ENCODE results near the gene LAMA4. TPM values are rescaled to one million over a fixed set of nuclear protein-coding genes. Genes with fewer than 3 reads are reported as not detected.

The LAMA4 gene
- total and polyA plus RNA-seq, 5 donors from 2014 or later, result not detected

- Mint-ChIP-seq H3K9me3 (peaks cover 0 to 2% (median 0%) of the 10 kb centered on the region in 7 donors), H3K27me3 (peaks cover 25% of the 10 kb centered on the region)
- no peaks in the 10 kb centered on the region for H3K9me3 ChIP-seq (ENCODE audit: control insufficient read depth in 2 of 2, low read length in 2 of 2)
Measured at GRCh38 chr6:112178846-112179245, 75.5 kb downstream of the LAMA4 start.

GRCh38 chr6:112177092-112177491 lies 77.3 kb downstream of the LAMA4 start:
- ATAC-seq (ENCODE audit: low read depth in 2 of 2) (no peak), DNase-seq (no peak)
- peaks cover 22% of the 10 kb centered on the region for H3K27me3 Mint-ChIP-seq
- H3K36me3 Mint-ChIP-seq, result no peaks in the 10 kb centered on the region
- H3K4me3 Mint-ChIP-seq, result no peak overlapping the region
- no peaks in the 10 kb centered on the region for H3K4me1 Mint-ChIP-seq
- H3K36me3 ChIP-seq (ENCODE audit: control insufficient read depth, insufficient read depth, low read length), result no peaks in the 10 kb centered on the region
- H3K27me3 ChIP-seq (ENCODE audit: control insufficient read depth, insufficient read depth, low read length), result peaks cover 6% of the 10 kb centered on the region
- H3K9me3 Mint-ChIP-seq, result peaks cover 0 to 2% (median 0%) of the 10 kb centered on the region in 7 donors
- H3K4me3 ChIP-seq (ENCODE audit: low read depth, low read length), result no peak overlapping the region
- H3K27ac ChIP-seq (ENCODE audit: insufficient read depth, low read length, poor library complexity, severe bottlenecking), result no peak overlapping the region
- H3K9me3 ChIP-seq (ENCODE audit: control insufficient read depth in 2 of 2, low read length in 2 of 2), result no peaks in the 10 kb centered on the region
- no peak overlapping the region for H3K27ac Mint-ChIP-seq
- no peaks in the 10 kb centered on the region for H3K4me1 ChIP-seq (ENCODE audit: control insufficient read depth, insufficient read depth, low read length, poor library complexity, severe bottlenecking)

More at GRCh38 chr6:112178846-112179245, 75.5 kb downstream of the LAMA4 start:
- ATAC-seq (ENCODE audit: low read depth in 2 of 2) (no peak), DNase-seq (no peak)
- Histone ChIP-seq H3K4me1 (ENCODE audit: control insufficient read depth, insufficient read depth, low read length, poor library complexity, severe bottlenecking) (no peaks in the 10 kb centered on the region), H3K4me3 (ENCODE audit: low read depth, low read length) (no peak overlapping the region), H3K27ac (ENCODE audit: insufficient read depth, low read length, poor library complexity, severe bottlenecking) (no peak overlapping the region), H3K27me3 (ENCODE audit: control insufficient read depth, insufficient read depth, low read length) (peaks cover 6% of the 10 kb centered on the region), H3K36me3 (ENCODE audit: control insufficient read depth, insufficient read depth, low read length) (no peaks in the 10 kb centered on the region)
- Mint-ChIP-seq H3K4me3 (no peak overlapping the region), H3K4me1 (no peaks in the 10 kb centered on the region), H3K27ac (no peak overlapping the region), H3K36me3 (no peaks in the 10 kb centered on the region)

- Histone ChIP-seq H3K27me3 (ENCODE audit: control insufficient read depth, insufficient read depth, low read length) (peaks cover 8% of the 10 kb centered on the region), H3K4me3 (ENCODE audit: low read depth, low read length) (no peak overlapping the region), H3K9me3 (ENCODE audit: control insufficient read depth in 2 of 2, low read length in 2 of 2) (no peaks in the 10 kb centered on the region), H3K27ac (ENCODE audit: insufficient read depth, low read length, poor library complexity, severe bottlenecking) (no peak overlapping the region), H3K4me1 (ENCODE audit: control insufficient read depth, insufficient read depth, low read length, poor library complexity, severe bottlenecking) (no peaks in the 10 kb centered on the region), H3K36me3 (ENCODE audit: control insufficient read depth, insufficient read depth, low read length) (no peaks in the 10 kb centered on the region)
- DNase-seq, result no peak
- peaks cover 0 to 1% (median 0%) of the 10 kb centered on the region in 7 donors for H3K9me3 Mint-ChIP-seq
- no peak overlapping the region for H3K4me3 Mint-ChIP-seq
- ATAC-seq (ENCODE audit: low read depth in 2 of 2), result no peak
- no peak overlapping the region for H3K27ac Mint-ChIP-seq
- H3K4me1 Mint-ChIP-seq, result no peaks in the 10 kb centered on the region
- H3K36me3 Mint-ChIP-seq, result no peaks in the 10 kb centered on the region
- H3K27me3 Mint-ChIP-seq, result peaks cover 22% of the 10 kb centered on the region
Measured at GRCh38 chr6:112176175-112176574, 78.2 kb downstream of the LAMA4 start.

GRCh38 chr6:112173221-112173804 lies 81.1 kb downstream of the LAMA4 start:
- no peaks in the 10 kb centered on the region for H3K36me3 ChIP-seq (ENCODE audit: control insufficient read depth, insufficient read depth, low read length)
- H3K4me1 Mint-ChIP-seq, result no peaks in the 10 kb centered on the region
- H3K27ac Mint-ChIP-seq, result no peak overlapping the region
- H3K27me3 Mint-ChIP-seq, result peaks cover 30% of the 10 kb centered on the region
- no peaks in the 10 kb centered on the region for H3K4me1 ChIP-seq (ENCODE audit: control insufficient read depth, insufficient read depth, low read length, poor library complexity, severe bottlenecking)
- no peak overlapping the region for H3K4me3 Mint-ChIP-seq
- no peaks in the 10 kb centered on the region for H3K36me3 Mint-ChIP-seq
- ATAC-seq (ENCODE audit: low read depth in 2 of 2) (no peak), DNase-seq (no peak)
- peaks cover 11% of the 10 kb centered on the region for H3K27me3 ChIP-seq (ENCODE audit: control insufficient read depth, insufficient read depth, low read length)
- H3K9me3 Mint-ChIP-seq, result peaks cover 0 to 1% (median 0%) of the 10 kb centered on the region in 7 donors
- no peak overlapping the region for H3K4me3 ChIP-seq (ENCODE audit: low read depth, low read length)
- H3K27ac ChIP-seq (ENCODE audit: insufficient read depth, low read length, poor library complexity, severe bottlenecking), result no peak overlapping the region
- no peaks in the 10 kb centered on the region for H3K9me3 ChIP-seq (ENCODE audit: control insufficient read depth in 2 of 2, low read length in 2 of 2)

GRCh38 chr6:112172540-112172939 lies 81.8 kb downstream of the LAMA4 start:
- Mint-ChIP-seq H3K27ac (no peak overlapping the region), H3K27me3 (peaks cover 30% of the 10 kb centered on the region)
- ATAC-seq (ENCODE audit: low read depth in 2 of 2), result no peak

GRCh38 chr6:112169541-112169940 lies 84.8 kb downstream of the LAMA4 start:
- Mint-ChIP-seq H3K27ac (no peak overlapping the region), H3K27me3 (peaks cover 39% of the 10 kb centered on the region), H3K36me3 (no peaks in the 10 kb centered on the region), H3K9me3 (no peaks in the 10 kb centered on the region), H3K4me1 (no peaks in the 10 kb centered on the region), H3K4me3 (no peak overlapping the region)
- DNase-seq, result no peak
- Histone ChIP-seq H3K4me3 (ENCODE audit: low read depth, low read length) (no peak overlapping the region), H3K27me3 (ENCODE audit: control insufficient read depth, insufficient read depth, low read length) (peaks cover 18% of the 10 kb centered on the region), H3K36me3 (ENCODE audit: control insufficient read depth, insufficient read depth, low read length) (no peaks in the 10 kb centered on the region), H3K9me3 (ENCODE audit: control insufficient read depth in 2 of 2, low read length in 2 of 2) (no peaks in the 10 kb centered on the region), H3K27ac (ENCODE audit: insufficient read depth, low read length, poor library complexity, severe bottlenecking) (no peak overlapping the region), H3K4me1 (ENCODE audit: control insufficient read depth, insufficient read depth, low read length, poor library complexity, severe bottlenecking) (no peaks in the 10 kb centered on the region)
- ATAC-seq (ENCODE audit: low read depth in 2 of 2), result no peak

More at GRCh38 chr6:112172540-112172939, 81.8 kb downstream of the LAMA4 start:
- no peak overlapping the region for H3K4me3 Mint-ChIP-seq
- no peaks in the 10 kb centered on the region for H3K36me3 Mint-ChIP-seq
- peaks cover 0 to 1% (median 0%) of the 10 kb centered on the region in 7 donors for H3K9me3 Mint-ChIP-seq
- H3K4me1 ChIP-seq (ENCODE audit: control insufficient read depth, insufficient read depth, low read length, poor library complexity, severe bottlenecking), result no peaks in the 10 kb centered on the region
- no peaks in the 10 kb centered on the region for H3K9me3 ChIP-seq (ENCODE audit: control insufficient read depth in 2 of 2, low read length in 2 of 2)
- no peak overlapping the region for H3K4me3 ChIP-seq (ENCODE audit: low read depth, low read length)
- no peaks in the 10 kb centered on the region for H3K36me3 ChIP-seq (ENCODE audit: control insufficient read depth, insufficient read depth, low read length)
- no peak for DNase-seq
- peaks cover 11% of the 10 kb centered on the region for H3K27me3 ChIP-seq (ENCODE audit: control insufficient read depth, insufficient read depth, low read length)
- no peak overlapping the region for H3K27ac ChIP-seq (ENCODE audit: insufficient read depth, low read length, poor library complexity, severe bottlenecking)
- no peaks in the 10 kb centered on the region for H3K4me1 Mint-ChIP-seq

GRCh38 chr6:112163295-112164257 lies 90.8 kb downstream of the LAMA4 start:
- Histone ChIP-seq H3K4me1 (ENCODE audit: control insufficient read depth, insufficient read depth, low read length, poor library complexity, severe bottlenecking) (no peaks in the 10 kb centered on the region), H3K36me3 (ENCODE audit: control insufficient read depth, insufficient read depth, low read length) (no peaks in the 10 kb centered on the region), H3K9me3 (ENCODE audit: control insufficient read depth in 2 of 2, low read length in 2 of 2) (no peaks in the 10 kb centered on the region), H3K27me3 (ENCODE audit: control insufficient read depth, insufficient read depth, low read length) (peaks cover 41% of the 10 kb centered on the region), H3K27ac (ENCODE audit: insufficient read depth, low read length, poor library complexity, severe bottlenecking) (no peak overlapping the region), H3K4me3 (ENCODE audit: low read depth, low read length) (no peak overlapping the region)
- H3K27ac Mint-ChIP-seq, result peak overlapping the region in 1 of 3 donors; percentile 54
- DNase-seq (peak; percentile 54 to 65 (median 61)), ATAC-seq (ENCODE audit: low read depth in 2 of 2) (peak; percentile 88 to 90)
- no peaks in the 10 kb centered on the region for H3K36me3 Mint-ChIP-seq
- H3K27me3 Mint-ChIP-seq, result peaks cover 68% of the 10 kb centered on the region
- H3K4me1 Mint-ChIP-seq, result peaks cover 4 to 14% (median 5%) of the 10 kb centered on the region in 4 donors
- peaks cover 0 to 1% (median 0%) of the 10 kb centered on the region in 7 donors for H3K9me3 Mint-ChIP-seq
- H3K4me3 Mint-ChIP-seq, result peak overlapping the region in 1 of 4 donors; percentile 37

All from CD4-positive, CD25-positive, alpha-beta regulatory T cell (primary cell).